HL-60 (cell line): ENCODE data around the gene ZFP62.
A peak's percentile ranks its signal among the peaks of the same experiment; 100 is the strongest.

Experiments used
- DNase-seq, 2 experiments: peaks; one replicate each; pipeline ENCODE4 v3.0.0-alpha.2; 2010 to 2020; ENCODE audit warnings: low read depth in 1 of 2, low spot score in 1 of 2
- H3K27ac ChIP-seq: fragments of 250-450 bp; sonication (Bioruptor Pico); replicated peaks from 2 replicates; pipeline ENCODE4 v1.5.1; 2020; ENCODE audit warnings: mild to moderate bottlenecking, moderate library complexity
- H3K27me3 ChIP-seq: fragments of 250-450 bp; sonication (Bioruptor Pico); 2 replicates; pipeline ENCODE4 v1.5.1; 2021; ENCODE audit warnings: mild to moderate bottlenecking, moderate library complexity; ENCODE audit not compliant: insufficient read depth, poor library complexity, severe bottlenecking
- H3K4me3 ChIP-seq: replicated peaks from 2 replicates; pipeline ENCODE4 v1.5.1; 2011; ENCODE audit warnings: mild to moderate bottlenecking, control low read depth, low read length; ENCODE audit not compliant: insufficient read depth
- CTCF ChIP-seq: IDR thresholded peaks from one replicate; pipeline ENCODE4 v1.5.1; 2011; ENCODE audit warnings: low read length, control low read depth, inconsistent platforms; ENCODE audit not compliant: insufficient read depth
- GABPA ChIP-seq: IDR thresholded peaks from 2 replicates; pipeline ENCODE4 v1.6.1; 2012; ENCODE audit warnings: low read depth
- POLR2AphosphoS5 ChIP-seq: IDR thresholded peaks from 2 replicates; pipeline ENCODE4 v1.6.1; 2012; ENCODE audit warnings: low read depth
- SPI1 ChIP-seq: IDR thresholded peaks from 2 replicates; pipeline ENCODE4 v1.6.1; 2012; ENCODE audit warnings: low read depth, mild to moderate bottlenecking, borderline replicate concordance
- TF ChIP-seq, protein P1 (sequence below): IDR thresholded peaks from 2 replicates; pipeline ENCODE4 v1.6.1; 2012; ENCODE audit warnings: low read depth; ENCODE audit not compliant: insufficient replicate concordance

ZFP62 gene

DNA sequence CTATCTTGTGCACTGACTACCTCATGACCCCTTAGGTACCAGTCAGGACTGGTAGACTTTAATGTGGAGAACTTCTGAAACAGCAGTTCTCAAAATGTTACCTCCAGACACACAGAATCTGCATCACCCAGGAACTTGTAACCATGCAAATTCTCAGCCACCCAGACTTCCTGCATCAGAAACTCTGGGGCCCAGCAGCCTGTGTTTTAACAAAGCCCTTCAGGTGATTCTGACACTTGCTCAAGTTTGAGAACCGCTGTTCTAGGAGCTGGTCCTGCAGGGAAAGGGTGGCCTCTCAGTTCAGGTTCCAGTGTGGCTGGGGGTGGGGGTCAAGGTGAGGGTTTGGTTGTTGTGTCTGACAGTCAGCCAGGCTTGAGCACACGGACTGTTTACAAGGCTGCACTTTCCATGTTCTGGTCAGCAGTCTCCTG is 28.4 kb downstream of the ZFP62 start:
- Histone ChIP-seq H3K27me3 (no peaks in the 10 kb centered on the region), H3K27ac (no peak overlapping the region), H3K4me3 (no peak overlapping the region)
- no peak for DNase-seq
- TF ChIP-seq SPI1: no peak
- TF ChIP-seq, protein P1, sequence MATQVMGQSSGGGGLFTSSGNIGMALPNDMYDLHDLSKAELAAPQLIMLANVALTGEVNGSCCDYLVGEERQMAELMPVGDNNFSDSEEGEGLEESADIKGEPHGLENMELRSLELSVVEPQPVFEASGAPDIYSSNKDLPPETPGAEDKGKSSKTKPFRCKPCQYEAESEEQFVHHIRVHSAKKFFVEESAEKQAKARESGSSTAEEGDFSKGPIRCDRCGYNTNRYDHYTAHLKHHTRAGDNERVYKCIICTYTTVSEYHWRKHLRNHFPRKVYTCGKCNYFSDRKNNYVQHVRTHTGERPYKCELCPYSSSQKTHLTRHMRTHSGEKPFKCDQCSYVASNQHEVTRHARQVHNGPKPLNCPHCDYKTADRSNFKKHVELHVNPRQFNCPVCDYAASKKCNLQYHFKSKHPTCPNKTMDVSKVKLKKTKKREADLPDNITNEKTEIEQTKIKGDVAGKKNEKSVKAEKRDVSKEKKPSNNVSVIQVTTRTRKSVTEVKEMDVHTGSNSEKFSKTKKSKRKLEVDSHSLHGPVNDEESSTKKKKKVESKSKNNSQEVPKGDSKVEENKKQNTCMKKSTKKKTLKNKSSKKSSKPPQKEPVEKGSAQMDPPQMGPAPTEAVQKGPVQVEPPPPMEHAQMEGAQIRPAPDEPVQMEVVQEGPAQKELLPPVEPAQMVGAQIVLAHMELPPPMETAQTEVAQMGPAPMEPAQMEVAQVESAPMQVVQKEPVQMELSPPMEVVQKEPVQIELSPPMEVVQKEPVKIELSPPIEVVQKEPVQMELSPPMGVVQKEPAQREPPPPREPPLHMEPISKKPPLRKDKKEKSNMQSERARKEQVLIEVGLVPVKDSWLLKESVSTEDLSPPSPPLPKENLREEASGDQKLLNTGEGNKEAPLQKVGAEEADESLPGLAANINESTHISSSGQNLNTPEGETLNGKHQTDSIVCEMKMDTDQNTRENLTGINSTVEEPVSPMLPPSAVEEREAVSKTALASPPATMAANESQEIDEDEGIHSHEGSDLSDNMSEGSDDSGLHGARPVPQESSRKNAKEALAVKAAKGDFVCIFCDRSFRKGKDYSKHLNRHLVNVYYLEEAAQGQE: no peak
- TF ChIP-seq CTCF: no peak
- no peak for TF ChIP-seq GABPA
- TF ChIP-seq POLR2AphosphoS5: no peak

GRCh38 chr5:180831139-180832093 is 29.7 kb downstream of the ZFP62 start:
- H3K27ac ChIP-seq: peak overlapping the region; percentile 82
- no peaks in the 10 kb centered on the region for H3K27me3 ChIP-seq
- peak in 1 of 2 experiments; percentile 55 for DNase-seq
- no peak overlapping the region for H3K4me3 ChIP-seq
- TF ChIP-seq, protein P1: peak; percentile 26
- TF ChIP-seq GABPA: no peak
- peak; percentile 43; the same call in 1 of the 2 replicates for TF ChIP-seq POLR2AphosphoS5

DNA sequence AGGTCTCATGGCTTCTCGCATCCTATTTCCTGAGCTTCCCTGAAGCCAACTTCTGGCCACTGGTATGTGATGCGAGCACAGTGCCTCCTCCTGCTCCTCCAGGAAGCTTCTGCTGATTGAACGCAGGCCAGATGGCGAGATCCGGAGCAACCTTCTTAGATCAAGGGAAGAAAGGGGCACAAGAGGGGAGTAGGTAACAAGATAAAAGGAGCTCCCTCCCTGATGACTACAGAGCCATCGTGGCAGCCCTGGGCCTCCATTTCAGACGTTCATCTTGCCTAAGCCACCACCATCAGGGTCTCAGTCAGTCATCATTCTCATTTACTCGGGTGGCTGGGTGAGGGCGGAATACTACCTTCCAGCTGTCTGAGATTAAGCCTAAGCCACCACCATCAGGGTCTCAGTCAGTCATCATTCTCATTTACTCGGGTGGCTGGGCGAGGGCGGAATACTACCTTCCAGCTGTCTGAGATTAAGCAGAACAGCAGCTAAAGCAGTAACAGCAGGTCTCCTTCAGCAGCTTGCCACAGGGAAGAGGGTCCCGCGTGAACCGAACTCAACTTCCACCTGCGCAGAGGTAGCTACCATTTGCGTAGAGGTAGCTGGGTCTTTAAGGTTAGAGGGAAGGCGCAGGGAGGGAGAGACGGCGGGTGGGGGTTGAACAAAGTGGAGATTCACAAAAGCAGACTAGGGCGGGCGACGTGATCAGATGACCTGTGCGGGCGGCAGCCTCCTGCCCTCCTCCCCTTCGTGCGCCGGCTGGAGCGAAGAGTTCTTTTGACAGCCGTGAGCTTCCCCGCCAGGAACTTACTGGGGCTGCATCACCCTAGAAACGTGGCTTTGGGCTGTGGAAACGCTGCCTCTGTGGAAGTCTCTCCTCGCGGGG is 30.6 kb downstream of the ZFP62 start:
- peak overlapping the region; percentile 82 for H3K27ac ChIP-seq
- no peak overlapping the region for H3K4me3 ChIP-seq
- DNase-seq: no peak
- no peaks in the 10 kb centered on the region for H3K27me3 ChIP-seq
- TF ChIP-seq CTCF (no peak), POLR2AphosphoS5 (no peak), SPI1 (no peak), GABPA (no peak)
- TF ChIP-seq, protein P1: no peak
